ENCODE measurements around the gene OR6Y1. TPM values are rescaled to one million over a fixed set of nuclear protein-coding genes. Genes with fewer than 3 reads are reported as not detected.

Gene OR6Y1
- polyA plus RNA-seq, 1 of the 3 experiments (the other 2 are of a cell fraction), result not detected

- TF ChIP-seq USF2 (IDR thresholded peaks at IDR 0.05; ENCODE audit: borderline replicate concordance, low read depth, low read length) (no peak), CTCF (IDR thresholded peaks at IDR 0.05) (peak; percentile 23; the same call in 1 of the 2 replicates)
- no peaks in the 10 kb centered on the region for H3K9me2 ChIP-seq
- H2AFZ ChIP-seq (ENCODE audit: low read depth), result no peak overlapping the region
- CTCF ChIA-PET, result no interaction called here
- H3K4me3 ChIP-seq (ENCODE audit: low read depth in 2 of 2, low read length in 1 of 2), result no peak overlapping the region
- no peaks in the 10 kb centered on the region; the same call in 1 of the 2 replicates for H3K27me3 ChIP-seq (ENCODE audit: insufficient read depth)
- H4K20me1 ChIP-seq (ENCODE audit: insufficient read depth), result no peaks in the 10 kb centered on the region
- POLR2A ChIA-PET, result no interaction called here
- H3K27ac ChIP-seq (ENCODE audit: low read depth in 2 of 2, low read length in 1 of 2), result no peak overlapping the region
- no peak overlapping the region for H3K9ac ChIP-seq
- DNase-seq, result no peak
- H3K4me2 ChIP-seq, result no peak overlapping the region
- no peaks in the 10 kb centered on the region for H3K36me3 ChIP-seq (replicated peaks in 1 of 2; ENCODE audit: control insufficient read depth in 1 of 2, insufficient read depth in 2 of 2, low read length in 1 of 2)
- H3K9me3 ChIP-seq, result no peaks in the 10 kb centered on the region
- H3K4me1 ChIP-seq (ENCODE audit: control insufficient read depth in 1 of 2, insufficient read depth in 2 of 2, low read depth in 1 of 2, low read length in 1 of 2), result no peaks in the 10 kb centered on the region
- H3K79me2 ChIP-seq (ENCODE audit: insufficient read depth), result no peaks in the 10 kb centered on the region
- 3% methylated on average over 2 of the region's 2 CpGs for WGBS (ENCODE audit: low lambda C conversion rate)
- no peaks in the 10 kb centered on the region for H3F3A ChIP-seq (replicated peaks; ENCODE audit: insufficient read depth)
These were observed 57.8 kb downstream of the OR6Y1 start for GRCh38 chr1:158496374-158496773.

DNA sequence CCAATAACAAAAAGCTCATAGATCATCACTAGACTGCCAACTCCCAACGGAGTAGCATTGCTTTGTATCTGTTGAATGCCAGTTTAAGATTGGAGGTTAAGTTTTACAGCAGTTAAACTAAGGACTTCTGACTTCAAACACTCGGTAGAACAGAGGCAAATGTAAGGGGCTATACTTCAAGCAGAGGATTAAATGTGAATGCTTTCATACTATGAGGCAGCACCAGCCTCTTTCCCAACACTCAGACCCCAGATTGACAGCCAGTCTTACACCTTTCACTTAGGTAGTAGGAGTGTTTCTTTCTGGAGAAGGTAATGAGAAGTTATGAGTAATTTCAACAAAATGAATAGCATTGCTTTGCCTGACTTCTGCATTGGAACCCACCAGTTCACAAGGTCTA lies 59.4 kb downstream of the OR6Y1 start:
- no peak overlapping the region for H3K4me2 ChIP-seq
- H3K27me3 ChIP-seq (ENCODE audit: insufficient read depth), result no peaks in the 10 kb centered on the region
- POLR2A ChIA-PET, result no interaction called here
- no peaks in the 10 kb centered on the region for H3K9me2 ChIP-seq
- no peaks in the 10 kb centered on the region for H3K4me1 ChIP-seq (ENCODE audit: control insufficient read depth in 1 of 2, insufficient read depth in 2 of 2, low read depth in 1 of 2, low read length in 1 of 2)
- no peak overlapping the region for H3K27ac ChIP-seq (ENCODE audit: low read depth in 2 of 2, low read length in 1 of 2)
- no peaks in the 10 kb centered on the region for H4K20me1 ChIP-seq (ENCODE audit: insufficient read depth)
- no peaks in the 10 kb centered on the region for H3F3A ChIP-seq (replicated peaks; ENCODE audit: insufficient read depth)
- H3K9me3 ChIP-seq, result no peaks in the 10 kb centered on the region
- no peak overlapping the region for H3K9ac ChIP-seq
- WGBS (ENCODE audit: low lambda C conversion rate), result 0% methylated on average over 2 of the region's 2 CpGs
- no peaks in the 10 kb centered on the region for H3K36me3 ChIP-seq (replicated peaks in 1 of 2; ENCODE audit: control insufficient read depth in 1 of 2, insufficient read depth in 2 of 2, low read length in 1 of 2)
- no peak overlapping the region for H2AFZ ChIP-seq (ENCODE audit: low read depth)
- CTCF ChIA-PET, result interaction anchor here (0.9 kb wide), 1 partner anchor 32 kb away, joined by 4 read pairs; no protein-coding TSS in a partner anchor
- no peak for DNase-seq
- H3K4me3 ChIP-seq (ENCODE audit: low read depth in 2 of 2, low read length in 1 of 2), result no peak overlapping the region
- no peaks in the 10 kb centered on the region for H3K79me2 ChIP-seq (ENCODE audit: insufficient read depth)
- TF ChIP-seq PBX3 (IDR thresholded peaks at IDR 0.05), result no peak
- TF ChIP-seq IRF3 (IDR thresholded peaks at IDR 0.05; ENCODE audit: low read depth, low read length), result no peak
- TF ChIP-seq USF2 (IDR thresholded peaks at IDR 0.05; ENCODE audit: borderline replicate concordance, low read depth, low read length), result no peak
- TF ChIP-seq TAF1 (IDR thresholded peaks at IDR 0.05; ENCODE audit: borderline replicate concordance, low read depth, low read length), result no peak
- TF ChIP-seq, protein P1, sequence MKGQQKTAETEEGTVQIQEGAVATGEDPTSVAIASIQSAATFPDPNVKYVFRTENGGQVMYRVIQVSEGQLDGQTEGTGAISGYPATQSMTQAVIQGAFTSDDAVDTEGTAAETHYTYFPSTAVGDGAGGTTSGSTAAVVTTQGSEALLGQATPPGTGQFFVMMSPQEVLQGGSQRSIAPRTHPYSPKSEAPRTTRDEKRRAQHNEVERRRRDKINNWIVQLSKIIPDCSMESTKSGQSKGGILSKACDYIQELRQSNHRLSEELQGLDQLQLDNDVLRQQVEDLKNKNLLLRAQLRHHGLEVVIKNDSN (IDR thresholded peaks at IDR 0.05; ENCODE audit: borderline replicate concordance, low read depth), result no peak
- no peak for TF ChIP-seq CHD2 (IDR thresholded peaks at IDR 0.05; ENCODE audit: low read length, partially characterized antibody)
- no peak for TF ChIP-seq YY1 (IDR thresholded peaks at IDR 0.05; ENCODE audit: low read depth)
- no peak for TF ChIP-seq SIN3A (IDR thresholded peaks at IDR 0.05; ENCODE audit: borderline replicate concordance, low read depth, low read length)
- no peak for TF ChIP-seq FOSL2 (IDR thresholded peaks at IDR 0.05; ENCODE audit: borderline replicate concordance, low read depth)
- TF ChIP-seq RCOR1 (IDR thresholded peaks at IDR 0.05; ENCODE audit: low read length), result no peak
- TF ChIP-seq CTCF (IDR thresholded peaks at IDR 0.05), result no peak
- TF ChIP-seq, protein P2, sequence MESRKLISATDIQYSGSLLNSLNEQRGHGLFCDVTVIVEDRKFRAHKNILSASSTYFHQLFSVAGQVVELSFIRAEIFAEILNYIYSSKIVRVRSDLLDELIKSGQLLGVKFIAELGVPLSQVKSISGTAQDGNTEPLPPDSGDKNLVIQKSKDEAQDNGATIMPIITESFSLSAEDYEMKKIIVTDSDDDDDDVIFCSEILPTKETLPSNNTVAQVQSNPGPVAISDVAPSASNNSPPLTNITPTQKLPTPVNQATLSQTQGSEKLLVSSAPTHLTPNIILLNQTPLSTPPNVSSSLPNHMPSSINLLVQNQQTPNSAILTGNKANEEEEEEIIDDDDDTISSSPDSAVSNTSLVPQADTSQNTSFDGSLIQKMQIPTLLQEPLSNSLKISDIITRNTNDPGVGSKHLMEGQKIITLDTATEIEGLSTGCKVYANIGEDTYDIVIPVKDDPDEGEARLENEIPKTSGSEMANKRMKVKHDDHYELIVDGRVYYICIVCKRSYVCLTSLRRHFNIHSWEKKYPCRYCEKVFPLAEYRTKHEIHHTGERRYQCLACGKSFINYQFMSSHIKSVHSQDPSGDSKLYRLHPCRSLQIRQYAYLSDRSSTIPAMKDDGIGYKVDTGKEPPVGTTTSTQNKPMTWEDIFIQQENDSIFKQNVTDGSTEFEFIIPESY (IDR thresholded peaks at IDR 0.05; ENCODE audit: borderline replicate concordance, low read depth), result no peak
- no peak for TF ChIP-seq EP300 (IDR thresholded peaks at IDR 0.05; ENCODE audit: borderline replicate concordance in 1 of 2, low read depth in 1 of 2, low read length in 1 of 2)
- TF ChIP-seq NRF1 (IDR thresholded peaks at IDR 0.05; ENCODE audit: low read depth, low read length), result no peak
